ENCODE measurements around the gene AHCYL2.

DNA sequence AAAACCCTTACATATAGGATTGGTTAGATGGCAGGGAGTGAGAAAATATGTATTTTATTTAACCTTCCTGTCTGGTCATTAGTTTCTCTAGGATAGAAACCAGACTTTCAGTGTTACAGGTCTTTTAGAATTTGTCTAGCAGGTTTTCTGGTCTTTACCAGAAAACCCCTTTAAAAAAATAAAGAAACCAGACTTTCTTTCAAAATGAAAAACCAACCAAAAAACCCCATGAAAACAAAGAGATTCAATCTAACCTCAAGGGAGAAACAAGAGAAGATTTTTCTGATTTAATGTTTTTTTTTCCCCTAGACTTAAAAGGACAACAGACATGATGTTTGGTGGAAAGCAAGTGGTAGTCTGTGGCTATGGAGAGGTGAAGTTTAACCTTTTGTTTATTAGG lies 180.7 kb downstream of the AHCYL2 start:
- TF ChIP-seq EZH2 (IDR thresholded peaks at IDR 0.05; ENCODE audit: borderline replicate concordance, insufficient read depth, low read depth, low read length, poor library complexity, severe bottlenecking), result no peak
- TF ChIP-seq, protein P1, sequence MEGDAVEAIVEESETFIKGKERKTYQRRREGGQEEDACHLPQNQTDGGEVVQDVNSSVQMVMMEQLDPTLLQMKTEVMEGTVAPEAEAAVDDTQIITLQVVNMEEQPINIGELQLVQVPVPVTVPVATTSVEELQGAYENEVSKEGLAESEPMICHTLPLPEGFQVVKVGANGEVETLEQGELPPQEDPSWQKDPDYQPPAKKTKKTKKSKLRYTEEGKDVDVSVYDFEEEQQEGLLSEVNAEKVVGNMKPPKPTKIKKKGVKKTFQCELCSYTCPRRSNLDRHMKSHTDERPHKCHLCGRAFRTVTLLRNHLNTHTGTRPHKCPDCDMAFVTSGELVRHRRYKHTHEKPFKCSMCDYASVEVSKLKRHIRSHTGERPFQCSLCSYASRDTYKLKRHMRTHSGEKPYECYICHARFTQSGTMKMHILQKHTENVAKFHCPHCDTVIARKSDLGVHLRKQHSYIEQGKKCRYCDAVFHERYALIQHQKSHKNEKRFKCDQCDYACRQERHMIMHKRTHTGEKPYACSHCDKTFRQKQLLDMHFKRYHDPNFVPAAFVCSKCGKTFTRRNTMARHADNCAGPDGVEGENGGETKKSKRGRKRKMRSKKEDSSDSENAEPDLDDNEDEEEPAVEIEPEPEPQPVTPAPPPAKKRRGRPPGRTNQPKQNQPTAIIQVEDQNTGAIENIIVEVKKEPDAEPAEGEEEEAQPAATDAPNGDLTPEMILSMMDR (IDR thresholded peaks at IDR 0.05), result no peak

Data from B cell (primary cell).